Measurements from ENCODE around the gene CEBPZOS.

CEBPZOS gene

DNA sequence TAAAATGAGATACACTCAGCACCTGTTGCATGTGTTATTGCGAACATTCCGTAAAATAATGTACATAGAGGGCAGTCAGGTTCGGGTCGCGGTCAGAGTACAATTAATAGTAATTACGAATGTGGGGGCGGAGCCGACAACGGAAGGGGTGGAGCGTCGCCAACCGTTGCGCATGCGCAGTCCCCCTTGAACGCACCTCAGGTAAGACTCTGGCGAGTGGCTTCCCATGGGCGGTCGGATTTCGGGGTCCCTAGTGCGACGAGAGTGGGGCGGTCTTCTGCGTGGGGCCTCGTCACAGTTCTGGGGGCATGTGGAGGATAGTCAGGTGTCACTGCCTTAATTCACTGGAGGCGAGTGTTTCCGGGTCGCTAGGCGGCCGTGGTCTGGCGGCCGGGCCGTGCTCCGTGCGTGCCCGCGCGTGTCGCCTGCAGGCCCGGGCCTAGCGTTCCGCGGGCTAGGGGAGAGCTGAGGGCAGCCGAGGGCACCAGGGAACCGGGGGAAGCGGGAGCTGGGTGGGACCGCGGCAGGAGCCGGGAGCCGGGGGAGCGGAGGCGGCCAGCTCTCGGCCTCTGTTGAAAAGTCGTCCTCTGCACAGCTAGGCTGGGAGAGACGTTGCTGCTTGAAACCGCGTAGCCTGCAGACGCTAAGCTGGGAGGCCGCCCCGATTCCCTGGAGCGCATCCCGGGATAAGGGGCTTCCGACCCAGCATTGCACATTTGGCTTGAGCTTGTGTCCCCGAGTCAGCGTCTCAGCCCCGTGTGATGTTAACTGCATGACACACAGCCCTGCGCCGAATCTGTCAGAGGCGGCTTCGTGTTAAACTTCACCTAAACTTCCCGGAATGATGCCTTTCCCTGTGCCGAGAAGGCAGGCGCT lies at the start of gene CEBPZOS:
CEBPZOS (plus strand) TSS at position 177 of the 876 bp plus-strand sequence. CDS start 3,209 bp downstream, outside the sequence.
- peak; percentile 82 for DNase-seq

DNA sequence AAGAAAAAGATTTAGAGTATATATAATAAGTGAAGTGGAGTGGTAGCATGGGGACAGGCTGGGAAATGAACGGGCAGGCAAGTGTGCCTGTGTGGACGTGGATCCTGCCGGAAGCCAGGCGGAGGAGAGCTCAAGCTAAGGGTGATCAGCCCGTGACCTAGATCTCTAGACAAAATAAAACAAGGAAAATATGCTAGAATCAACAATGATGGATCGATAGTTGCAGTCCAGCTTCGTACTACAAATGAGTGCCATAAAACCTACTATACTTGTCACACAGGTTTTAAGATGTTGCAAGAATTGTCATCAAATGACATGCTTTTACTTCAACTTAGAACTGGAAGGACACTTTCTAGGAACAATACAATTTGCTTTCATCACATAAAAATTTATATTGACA lies 48.0 kb upstream of the CEBPZOS start:
- no peak for DNase-seq

DNA sequence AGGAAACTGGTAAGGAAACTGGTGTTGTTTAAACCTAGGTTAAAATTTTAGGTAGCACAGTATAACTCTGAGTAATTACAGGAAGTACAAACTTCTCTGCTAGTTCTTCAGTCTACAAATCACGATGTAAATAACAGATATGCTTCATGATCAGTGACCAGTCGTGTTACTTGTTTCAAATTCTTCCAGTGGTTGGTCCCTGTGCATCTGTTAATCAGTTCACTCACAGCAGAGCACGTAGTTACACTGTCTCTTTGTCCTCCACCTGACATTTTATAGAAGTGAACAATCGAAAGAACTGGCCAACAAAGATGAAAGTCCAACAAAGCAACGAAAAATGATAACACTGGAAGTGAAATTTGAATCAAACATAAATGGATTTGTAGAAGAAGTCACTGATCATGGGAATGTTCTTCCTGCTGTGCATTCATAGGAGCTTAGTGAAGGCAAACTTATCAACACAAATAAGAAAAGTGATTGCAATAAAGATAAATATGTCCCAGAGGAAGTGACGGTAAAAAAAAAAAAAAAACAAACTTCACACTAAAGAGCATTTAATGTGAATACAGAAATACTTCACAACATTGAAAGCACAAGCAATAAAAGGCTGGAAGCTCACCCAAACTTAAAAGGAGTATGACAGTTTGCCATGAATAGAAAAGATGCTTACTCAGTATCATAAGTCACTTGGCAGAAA lies 46.5 kb upstream of the CEBPZOS start:
- no peak for DNase-seq

- DNase-seq, result no peak
Observed at GRCh38 chr2:37153224-37153623, 43.1 kb upstream of the CEBPZOS start.

- DNase-seq, result no peak
Observed at GRCh38 chr2:37154785-37155184, 41.5 kb upstream of the CEBPZOS start.

- DNase-seq, result peak; percentile 46
Observed at GRCh38 chr2:37156071-37156856, 40.0 kb upstream of the CEBPZOS start.

DNA sequence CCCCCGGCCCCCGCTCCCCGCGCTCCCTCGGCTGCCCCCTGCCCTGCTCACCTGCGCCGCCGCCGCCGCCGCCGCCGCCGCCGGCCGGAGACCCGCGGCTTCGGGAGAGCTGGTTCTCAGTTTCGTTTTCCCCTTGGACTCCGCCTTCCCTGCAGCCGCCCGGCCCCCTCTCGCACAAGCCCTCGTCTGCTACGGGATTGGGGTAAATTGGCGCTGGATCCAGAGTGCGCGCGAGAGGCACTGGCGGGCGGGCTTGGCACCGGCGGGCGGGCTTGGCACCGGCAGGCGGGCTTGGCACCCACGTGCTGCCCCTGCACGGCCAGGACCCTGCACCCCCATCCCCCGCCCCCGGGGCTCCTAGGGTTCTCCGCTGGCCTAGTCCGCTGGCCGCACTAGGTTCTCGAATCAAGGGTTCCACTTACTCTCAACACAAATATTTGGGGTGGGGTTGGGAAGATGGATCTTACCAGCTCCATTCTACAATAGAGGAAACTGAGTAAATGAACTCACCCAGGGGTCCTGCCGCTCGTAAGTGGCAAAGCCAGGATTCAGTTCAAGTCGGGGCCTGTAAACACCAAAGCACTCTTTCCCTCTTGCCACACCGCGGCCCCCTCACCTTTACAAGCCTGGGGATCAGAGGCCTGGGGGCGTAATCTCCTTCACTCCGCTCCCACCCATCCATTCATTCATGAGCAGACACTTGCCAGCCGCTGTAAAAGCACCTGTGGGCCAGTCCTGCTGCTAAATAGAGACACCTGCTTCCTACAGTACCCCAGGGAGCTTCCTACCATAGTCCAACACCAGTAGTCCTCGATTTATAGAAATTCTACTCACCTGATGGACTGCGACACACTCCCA lies 39.2 kb upstream of the CEBPZOS start, which contains the start of gene EIF2AK2:
EIF2AK2 (minus strand) TSS at position 124 of the 858 bp plus-strand sequence. CDS start 9,174 bp downstream, outside the sequence.
- peak; percentile 85 for DNase-seq

GRCh38 chr2:37164757-37165156 lies 31.5 kb upstream of the CEBPZOS start:
- no peak for DNase-seq

DNA sequence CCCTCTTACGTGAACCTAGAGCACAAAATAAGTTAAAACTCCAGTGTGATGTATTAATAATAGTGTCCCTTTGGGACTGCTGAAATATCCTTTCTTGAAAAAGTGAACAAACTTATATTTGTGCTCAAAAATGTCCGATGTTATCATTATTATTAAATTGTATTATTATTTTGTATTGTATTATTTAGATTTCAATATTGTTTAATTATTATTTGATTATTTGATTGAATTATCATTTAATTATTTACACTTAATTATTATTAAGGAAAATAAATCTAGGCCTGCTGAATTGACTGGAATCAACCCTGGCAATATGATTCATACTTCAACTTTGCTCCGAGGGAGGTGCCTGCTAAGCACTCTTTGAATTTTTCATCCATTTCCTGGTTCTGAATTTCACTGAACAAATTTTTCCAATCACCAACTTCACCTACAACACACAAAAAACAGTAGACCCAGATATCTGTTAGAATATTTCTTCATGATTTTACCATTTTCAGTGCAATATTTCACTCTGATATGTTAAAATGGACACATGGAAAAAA lies 28.6 kb upstream of the CEBPZOS start:
- no peak for DNase-seq

- DNase-seq, result peak; percentile 47
Observed at GRCh38 chr2:37168217-37168981, 27.9 kb upstream of the CEBPZOS start.

DNA sequence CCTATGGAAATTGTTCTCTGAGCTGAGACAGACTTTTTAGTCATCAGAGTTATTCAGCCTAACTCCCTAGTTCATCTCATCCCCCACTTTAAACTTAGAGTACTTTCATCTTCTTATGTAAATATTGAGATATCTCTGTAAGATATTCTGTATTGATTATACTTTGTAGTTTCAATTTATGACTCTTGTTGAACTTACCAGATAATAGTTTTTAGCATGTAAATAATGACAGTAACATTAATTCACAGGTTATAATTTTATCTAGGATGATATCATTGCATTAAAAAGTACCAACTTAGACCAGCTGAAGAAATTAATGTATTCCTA lies 24.7 kb upstream of the CEBPZOS start:
- no peak for DNase-seq

DNA sequence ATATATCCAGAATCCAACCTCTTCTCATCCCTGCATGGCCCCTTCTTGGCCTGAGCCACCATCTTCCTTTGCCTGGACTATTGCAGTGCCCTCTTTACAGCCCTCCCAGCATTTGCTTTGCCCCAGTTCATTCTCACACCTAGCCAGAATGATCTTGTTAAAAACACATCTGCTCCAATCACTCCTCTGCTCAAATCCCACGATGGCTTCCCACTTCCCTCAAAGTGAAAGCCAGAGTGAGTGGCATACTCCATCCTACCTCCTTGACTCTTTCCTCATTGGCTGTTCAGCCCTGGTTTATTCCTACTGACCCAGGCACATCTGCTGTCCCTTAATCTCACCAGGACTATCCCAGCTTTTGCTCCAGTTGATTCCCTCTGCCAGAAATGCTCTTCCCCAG lies 22.6 kb upstream of the CEBPZOS start:
- no peak for DNase-seq

GRCh38 chr2:37180006-37180639 lies 16.2 kb upstream of the CEBPZOS start:
- no peak for DNase-seq

- no peak for DNase-seq
Observed at GRCh38 chr2:37180640-37181039, 15.7 kb upstream of the CEBPZOS start.

GRCh38 chr2:37181726-37182684 lies 14.3 kb upstream of the CEBPZOS start:
- peak; percentile 9 for DNase-seq

DNA sequence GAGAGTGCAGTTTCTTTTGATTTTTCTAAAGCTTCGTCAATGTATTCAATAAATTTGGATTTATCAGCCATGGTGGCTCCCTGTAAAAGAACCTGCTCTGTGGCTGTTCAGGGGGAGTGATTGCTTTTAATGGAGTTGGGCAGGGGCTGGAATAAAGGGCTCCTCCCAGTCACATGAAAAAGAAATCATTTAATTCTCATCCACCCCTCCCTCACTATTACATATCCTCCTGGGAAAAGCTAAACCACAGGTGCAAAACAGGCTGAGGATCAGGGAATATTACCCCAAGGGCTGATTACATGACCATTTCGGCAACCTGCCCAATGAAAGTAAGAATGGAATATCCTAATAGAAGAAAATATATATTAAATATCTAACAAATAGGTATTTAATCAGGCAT lies 7.7 kb upstream of the CEBPZOS start, which contains the start of gene SULT6B1:
SULT6B1 (minus strand) TSS at position 101 of the 400 bp plus-strand sequence; CDS start at position 71, 30 bp downstream.
- DNase-seq, result peak; percentile 2

- peak; percentile 83 for DNase-seq
Observed at GRCh38 chr2:37189452-37190153, 6.7 kb upstream of the CEBPZOS start.

GRCh38 chr2:37190290-37190689 lies 6.0 kb upstream of the CEBPZOS start:
- DNase-seq, result peak; percentile 5

GRCh38 chr2:37191253-37191652 lies 5.0 kb upstream of the CEBPZOS start:
- DNase-seq, result no peak
